ENCODE results near the gene LSAMP. TPM values are rescaled to one million over a fixed set of nuclear protein-coding genes. Genes with fewer than 3 reads are reported as not detected.
"Not testable (repeated sequence)": the region's sequence is repeated elsewhere in the genome, so short reads cannot be mapped to it uniquely, and the experiment has no call there.

The LSAMP gene
- polyA plus RNA-seq, 4 donors, result 12.7 to 16.7 (median 14.2) TPM

- DNase-seq (ENCODE audit: low read depth in 4 of 4, low spot score in 3 of 4), result no peak
Measured at GRCh38 chr3:116253511-116253910, 191.8 kb downstream of the LSAMP start.

- no peak for DNase-seq (ENCODE audit: low read depth in 4 of 4, low spot score in 3 of 4)
Measured at GRCh38 chr3:116247605-116248004, 197.7 kb downstream of the LSAMP start.

GRCh38 chr3:116246406-116246980 is 198.8 kb downstream of the LSAMP start:
- no peak for DNase-seq (ENCODE audit: low read depth in 4 of 4, low spot score in 3 of 4)

GRCh38 chr3:116242825-116243224 is 202.5 kb downstream of the LSAMP start:
- DNase-seq (ENCODE audit: low read depth in 4 of 4, low spot score in 3 of 4), result no peak

GRCh38 chr3:116241677-116242076 is 203.6 kb downstream of the LSAMP start:
- DNase-seq (ENCODE audit: low read depth in 4 of 4, low spot score in 3 of 4), result no peak

- DNase-seq (ENCODE audit: low read depth in 4 of 4, low spot score in 3 of 4), result no peak
Measured at GRCh38 chr3:116240261-116240660, 205.0 kb downstream of the LSAMP start.

GRCh38 chr3:116238846-116239565 is 206.3 kb downstream of the LSAMP start:
- no peak for DNase-seq (ENCODE audit: low read depth in 4 of 4, low spot score in 3 of 4)

GRCh38 chr3:116233711-116234357 is 211.5 kb downstream of the LSAMP start:
- no peak for DNase-seq (ENCODE audit: low read depth in 4 of 4, low spot score in 3 of 4)

- no peak for DNase-seq (ENCODE audit: low read depth in 4 of 4, low spot score in 3 of 4)
Measured at GRCh38 chr3:116230431-116231020, 214.8 kb downstream of the LSAMP start.

- no peak for DNase-seq (ENCODE audit: low read depth in 4 of 4, low spot score in 3 of 4)
Measured at GRCh38 chr3:116226266-116226665, 219.0 kb downstream of the LSAMP start.

GRCh38 chr3:116216761-116217160 is 228.5 kb downstream of the LSAMP start:
- DNase-seq (ENCODE audit: low read depth in 4 of 4, low spot score in 3 of 4), result no peak

- no peak for DNase-seq (ENCODE audit: low read depth in 4 of 4, low spot score in 3 of 4)
Measured at GRCh38 chr3:116211901-116212300, 233.4 kb downstream of the LSAMP start.

GRCh38 chr3:116208830-116209229 is 236.5 kb downstream of the LSAMP start:
- not testable (repeated sequence) for DNase-seq (ENCODE audit: low read depth in 4 of 4, low spot score in 3 of 4)

- no peak for DNase-seq (ENCODE audit: low read depth in 4 of 4, low spot score in 3 of 4)
Measured at GRCh38 chr3:116200956-116201690, 244.2 kb downstream of the LSAMP start.

- no peak for DNase-seq (ENCODE audit: low read depth in 4 of 4, low spot score in 3 of 4)
Measured at GRCh38 chr3:116199063-116199462, 246.2 kb downstream of the LSAMP start.

- no peak for DNase-seq (ENCODE audit: low read depth in 4 of 4, low spot score in 3 of 4)
Measured at GRCh38 chr3:116198087-116198486, 247.2 kb downstream of the LSAMP start.

- no peak for DNase-seq (ENCODE audit: low read depth in 4 of 4, low spot score in 3 of 4)
Measured at GRCh38 chr3:116192464-116192863, 252.8 kb downstream of the LSAMP start.

GRCh38 chr3:116191409-116191808 is 253.9 kb downstream of the LSAMP start:
- DNase-seq (ENCODE audit: low read depth in 4 of 4, low spot score in 3 of 4), result no peak

- DNase-seq (ENCODE audit: low read depth in 4 of 4, low spot score in 3 of 4), result no peak
Measured at GRCh38 chr3:116190095-116190494, 255.2 kb downstream of the LSAMP start.

- no peak for DNase-seq (ENCODE audit: low read depth in 4 of 4, low spot score in 3 of 4)
Measured at GRCh38 chr3:116188231-116188785, 257.0 kb downstream of the LSAMP start.

GRCh38 chr3:116186049-116186448 is 259.2 kb downstream of the LSAMP start:
- DNase-seq (ENCODE audit: low read depth in 4 of 4, low spot score in 3 of 4), result no peak

Data from right renal pelvis (tissue), 4 donors.